Hepatocyte (in vitro differentiated cells): Measurements from ENCODE around the gene GPC5. TPM values are rescaled to one million over a fixed set of nuclear protein-coding genes. Genes with fewer than 3 reads are reported as not detected.

ENCODE experiments used
- DNase-seq: peaks from one replicate; pipeline ENCODE4 v3.0.0-alpha.2; 2016; ENCODE audit warnings: low spot score
- H2AFZ ChIP-seq: fragments of 200-600 bp; sonication (generic); 2 replicates; pipeline ENCODE4 v1.6.0; 2016; ENCODE audit warnings: antibody characterized with exemption, mild to moderate bottlenecking
- H3K27ac ChIP-seq: fragments of 200-600 bp; sonication (generic); 2 replicates; pipeline ENCODE4 v1.5.1; 2016; ENCODE audit warnings: mild to moderate bottlenecking
- H3K27me3 ChIP-seq: fragments of 200-600 bp; sonication (generic); 2 replicates; pipeline ENCODE4 v1.6.1; 2016
- H3K36me3 ChIP-seq: fragments of 200-600 bp; sonication (generic); replicated peaks from 2 replicates; pipeline ENCODE4 v1.5.1; 2016; ENCODE audit warnings: low read depth; ENCODE audit not compliant: insufficient read depth
- H3K4me1 ChIP-seq: fragments of 200-600 bp; sonication (generic); 2 replicates; pipeline ENCODE4 v1.5.1; 2016; ENCODE audit warnings: mild to moderate bottlenecking, moderate library complexity; ENCODE audit not compliant: insufficient read depth
- H3K4me2 ChIP-seq: fragments of 200-600 bp; sonication (generic); 2 replicates; pipeline ENCODE4 v1.6.0; 2016
- H3K4me3 ChIP-seq: fragments of 200-600 bp; sonication (generic); 2 replicates; pipeline ENCODE4 v1.5.1; 2016; ENCODE audit warnings: mild to moderate bottlenecking
- H3K79me2 ChIP-seq: fragments of 200-600 bp; sonication (generic); 2 replicates; pipeline ENCODE4 v1.6.0; 2017; ENCODE audit warnings: mild to moderate bottlenecking
- H3K9me2 ChIP-seq: fragments of 200-600 bp; sonication (generic); replicated peaks from 2 replicates; pipeline ENCODE4 v1.6.0; 2017; ENCODE audit warnings: mild to moderate bottlenecking; ENCODE audit not compliant: insufficient read depth
- H3K9me3 ChIP-seq: fragments of 200-600 bp; sonication (generic); 2 replicates; pipeline ENCODE4 v1.5.1; 2016; ENCODE audit warnings: low read depth, mild to moderate bottlenecking
- H4K20me1 ChIP-seq: fragments of 200-600 bp; sonication (generic); 2 replicates; pipeline ENCODE4 v1.6.0; 2016; ENCODE audit warnings: mild to moderate bottlenecking; ENCODE audit not compliant: insufficient read depth, poor library complexity, severe bottlenecking
- EZH2 ChIP-seq: fragments of 200-600 bp; sonication (generic); IDR thresholded peaks from 2 replicates; pipeline ENCODE4 v1.6.1; 2016; ENCODE audit warnings: antibody characterized with exemption, mild to moderate bottlenecking, borderline replicate concordance
- EZH2phosphoT487 ChIP-seq: fragments of 200-600 bp; sonication (generic); IDR thresholded peaks from one replicate; pipeline ENCODE4 v1.6.1; 2018; ENCODE audit warnings: antibody characterized with exemption, mild to moderate bottlenecking, low read depth, moderate library complexity; ENCODE audit not compliant: unreplicated experiment, severe bottlenecking
- WGBS: methylation state at CpG from one replicate; pipeline ENCODE4 v1.1.6; 2016; ENCODE audit warnings: low lambda C conversion rate; ENCODE audit errors: missing lambda C conversion rate; 5-methylcytosine and 5-hydroxymethylcytosine counted together
- polyA plus RNA-seq: library from polyadenylated mRNA; unstranded; fragments of >200 nt; fragmentation: Nextera tagmentation; extraction: Ambion mirVana; gene quantifications from 2 replicates; pipeline ENCODE4 v1.2.1, GENCODE V29; 2016
- total RNA-seq: library from RNA; depleted of rRNA; stranded (reverse); fragments of >200 nt; gene quantifications from 2 replicates; pipeline ENCODE4 v1.2.3, GENCODE V29; 2014
- TF ChIP-seq, protein P1 (sequence below): fragments of 200-600 bp; sonication (generic); IDR thresholded peaks from 2 replicates; pipeline ENCODE4 v1.5.1; 2016; ENCODE audit warnings: antibody characterized with exemption, mild to moderate bottlenecking; ENCODE audit not compliant: poor library complexity

The GPC5 gene
- total and polyA plus RNA-seq, 2 experiments from 2014 or later: 3.9 to 5.4 TPM

DNA sequence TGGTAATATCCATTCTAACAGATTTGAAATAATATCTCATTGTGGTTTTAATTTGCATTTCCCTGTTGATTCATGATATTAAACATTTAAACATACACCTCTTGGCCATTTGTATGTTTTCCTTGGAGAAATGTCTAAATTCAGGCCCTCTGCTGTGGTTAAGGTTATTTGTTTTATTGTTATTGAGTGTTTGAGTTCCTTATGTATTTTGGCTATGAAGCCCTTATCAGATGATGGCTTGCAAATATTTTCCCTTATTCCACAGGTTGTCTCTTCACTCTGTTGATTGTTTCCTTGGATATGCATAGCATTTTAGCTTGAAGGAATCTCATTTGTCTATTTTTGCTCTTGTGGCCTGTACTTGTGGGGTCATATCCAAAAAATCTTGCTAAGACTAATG lies 303.6 kb downstream of the GPC5 start:
- H3K27ac ChIP-seq: no peak overlapping the region
- H3K36me3 ChIP-seq: no peaks in the 10 kb centered on the region
- no peaks in the 10 kb centered on the region for H3K79me2 ChIP-seq
- no peaks in the 10 kb centered on the region for H3K9me3 ChIP-seq
- no peaks in the 10 kb centered on the region for H3K27me3 ChIP-seq
- H3K4me3 ChIP-seq: no peak overlapping the region
- H3K4me2 ChIP-seq: no peak overlapping the region
- H3K4me1 ChIP-seq: no peaks in the 10 kb centered on the region
- no peaks in the 10 kb centered on the region for H3K9me2 ChIP-seq
- H4K20me1 ChIP-seq: no peaks in the 10 kb centered on the region
- DNase-seq: no peak
- TF ChIP-seq, protein P1, sequence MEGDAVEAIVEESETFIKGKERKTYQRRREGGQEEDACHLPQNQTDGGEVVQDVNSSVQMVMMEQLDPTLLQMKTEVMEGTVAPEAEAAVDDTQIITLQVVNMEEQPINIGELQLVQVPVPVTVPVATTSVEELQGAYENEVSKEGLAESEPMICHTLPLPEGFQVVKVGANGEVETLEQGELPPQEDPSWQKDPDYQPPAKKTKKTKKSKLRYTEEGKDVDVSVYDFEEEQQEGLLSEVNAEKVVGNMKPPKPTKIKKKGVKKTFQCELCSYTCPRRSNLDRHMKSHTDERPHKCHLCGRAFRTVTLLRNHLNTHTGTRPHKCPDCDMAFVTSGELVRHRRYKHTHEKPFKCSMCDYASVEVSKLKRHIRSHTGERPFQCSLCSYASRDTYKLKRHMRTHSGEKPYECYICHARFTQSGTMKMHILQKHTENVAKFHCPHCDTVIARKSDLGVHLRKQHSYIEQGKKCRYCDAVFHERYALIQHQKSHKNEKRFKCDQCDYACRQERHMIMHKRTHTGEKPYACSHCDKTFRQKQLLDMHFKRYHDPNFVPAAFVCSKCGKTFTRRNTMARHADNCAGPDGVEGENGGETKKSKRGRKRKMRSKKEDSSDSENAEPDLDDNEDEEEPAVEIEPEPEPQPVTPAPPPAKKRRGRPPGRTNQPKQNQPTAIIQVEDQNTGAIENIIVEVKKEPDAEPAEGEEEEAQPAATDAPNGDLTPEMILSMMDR: no peak
- TF ChIP-seq EZH2phosphoT487: no peak
- TF ChIP-seq EZH2: no peak
- no peak overlapping the region for H2AFZ ChIP-seq

DNA sequence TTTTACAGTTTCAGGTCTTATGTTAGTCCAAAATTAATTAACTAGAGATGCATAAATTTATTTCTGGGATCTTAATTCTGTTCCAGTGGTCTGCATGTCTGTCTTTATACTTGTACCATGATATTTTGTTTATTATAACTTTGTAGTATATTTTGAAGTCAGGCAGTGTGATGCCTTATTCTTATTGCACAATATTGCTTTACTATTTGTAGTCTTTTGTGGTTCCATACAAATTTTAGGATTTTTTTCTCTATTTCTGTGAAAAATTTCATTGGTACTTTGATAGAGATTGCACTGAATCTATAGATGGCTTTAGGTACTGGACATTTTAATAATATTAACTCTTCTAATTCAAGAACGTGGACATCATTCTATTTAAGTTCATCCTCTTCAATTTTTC lies 304.0 kb downstream of the GPC5 start:
- H4K20me1 ChIP-seq: no peaks in the 10 kb centered on the region
- TF ChIP-seq, protein P1: no peak
- TF ChIP-seq EZH2 (no peak), EZH2phosphoT487 (no peak)
- no peak overlapping the region for H2AFZ ChIP-seq
- no peak overlapping the region for H3K4me2 ChIP-seq
- H3K79me2 ChIP-seq: no peaks in the 10 kb centered on the region
- WGBS: 43% methylated on average over 1 of the region's 1 CpG
- H3K27me3 ChIP-seq: no peaks in the 10 kb centered on the region
- no peaks in the 10 kb centered on the region for H3K9me2 ChIP-seq
- no peak for DNase-seq
- no peaks in the 10 kb centered on the region for H3K9me3 ChIP-seq
- no peaks in the 10 kb centered on the region for H3K4me1 ChIP-seq
- no peaks in the 10 kb centered on the region for H3K36me3 ChIP-seq
- H3K4me3 ChIP-seq: no peak overlapping the region
- no peak overlapping the region for H3K27ac ChIP-seq

DNA sequence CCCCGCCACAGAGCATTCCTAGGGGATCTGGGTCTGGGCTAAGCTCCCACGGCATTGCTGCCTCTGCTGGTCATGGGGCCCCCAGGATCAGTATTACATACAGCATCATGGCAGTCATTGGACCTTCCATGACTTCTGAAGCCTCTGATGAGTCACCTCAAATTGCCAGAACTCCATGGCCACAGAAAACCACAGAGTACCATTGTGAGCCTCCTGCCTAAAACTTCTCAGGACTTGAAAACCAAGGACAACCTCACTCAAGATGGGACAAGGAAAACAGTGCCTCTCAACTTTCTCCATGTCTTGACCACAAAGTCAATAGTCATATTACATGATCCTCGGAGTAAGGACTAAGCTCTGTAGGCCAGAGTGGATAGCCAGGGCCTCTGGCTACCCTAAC lies 306.0 kb downstream of the GPC5 start:
- Histone ChIP-seq H3K79me2 (no peaks in the 10 kb centered on the region), H2AFZ (no peak overlapping the region), H3K4me2 (no peak overlapping the region), H3K27me3 (no peaks in the 10 kb centered on the region), H3K9me2 (no peaks in the 10 kb centered on the region), H3K4me3 (no peak overlapping the region), H3K27ac (no peak overlapping the region), H3K36me3 (no peaks in the 10 kb centered on the region), H4K20me1 (no peaks in the 10 kb centered on the region), H3K4me1 (no peaks in the 10 kb centered on the region), H3K9me3 (no peaks in the 10 kb centered on the region)
- no peak for TF ChIP-seq EZH2phosphoT487
- TF ChIP-seq, protein P1: no peak
- TF ChIP-seq EZH2: no peak
- DNase-seq: no peak
- 95% methylated on average over 3 of the region's 3 CpGs for WGBS

DNA sequence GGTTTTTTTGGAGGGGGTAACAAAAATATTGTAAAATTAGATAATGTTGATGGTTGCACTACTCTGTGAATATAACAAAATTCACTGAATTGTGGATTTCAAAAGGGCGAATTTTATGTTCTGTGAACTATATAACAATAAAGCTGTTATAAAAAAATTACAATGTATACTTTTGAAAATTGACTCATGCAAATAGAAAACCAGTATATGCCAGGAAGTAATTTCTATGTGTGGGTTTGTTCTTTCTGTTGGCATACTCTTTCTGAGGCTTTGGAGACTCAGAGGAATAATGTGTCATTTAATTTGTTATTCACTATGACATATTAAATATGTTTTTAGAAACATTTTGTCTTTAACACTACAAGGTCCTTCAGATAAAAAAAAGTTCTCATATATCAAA lies 310.1 kb downstream of the GPC5 start:
- no peak overlapping the region for H3K27ac ChIP-seq
- 93% methylated on average over 1 of the region's 1 CpG for WGBS
- no peaks in the 10 kb centered on the region for H3K4me1 ChIP-seq
- H3K27me3 ChIP-seq: no peaks in the 10 kb centered on the region
- no peak for DNase-seq
- no peaks in the 10 kb centered on the region for H3K9me2 ChIP-seq
- H3K36me3 ChIP-seq: no peaks in the 10 kb centered on the region
- H3K4me3 ChIP-seq: no peak overlapping the region
- H3K4me2 ChIP-seq: no peak overlapping the region
- H3K9me3 ChIP-seq: no peaks in the 10 kb centered on the region
- H4K20me1 ChIP-seq: no peaks in the 10 kb centered on the region
- no peak overlapping the region for H2AFZ ChIP-seq
- no peaks in the 10 kb centered on the region for H3K79me2 ChIP-seq
- TF ChIP-seq, protein P1: no peak
- TF ChIP-seq EZH2phosphoT487 (no peak), EZH2 (no peak)
